Activated CD4-positive, CD25-positive, alpha-beta regulatory T cell treated with anti-CD3 and anti-CD28 coated beads, Interleukin-2, amount 50 U/mL, for 16 hours (primary cell): ENCODE data around the gene ABCC8.
"Not testable (repeated sequence)": the region's sequence is repeated elsewhere in the genome, so short reads cannot be mapped to it uniquely, and the experiment has no call there.

ENCODE experiments used
- DNase-seq: peaks from one replicate; pipeline ENCODE4 v3.0.0-alpha.2; 2020; ENCODE audit warnings: low read depth, low spot score

Gene ABCC8

DNA sequence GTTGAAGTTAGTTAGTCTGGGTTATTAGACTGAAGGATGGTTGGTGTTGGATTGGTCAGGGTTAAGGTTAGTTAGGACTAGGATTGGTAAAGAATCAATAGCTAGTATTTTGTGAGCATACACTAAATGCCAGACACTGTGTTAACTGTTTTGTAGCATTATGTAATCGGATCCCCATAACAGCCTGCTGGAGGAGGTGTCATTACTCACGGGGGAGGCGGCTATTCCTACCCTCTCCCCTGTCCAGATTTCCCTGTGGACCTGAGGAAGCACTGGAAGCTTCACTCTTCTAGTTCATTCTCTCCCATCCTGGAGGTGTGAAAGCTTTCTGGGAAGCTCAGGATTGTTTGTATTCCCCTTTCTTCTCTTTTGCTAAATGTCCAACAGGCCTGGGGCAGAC is 47.7 kb downstream of the ABCC8 start:
- DNase-seq, result no peak

DNA sequence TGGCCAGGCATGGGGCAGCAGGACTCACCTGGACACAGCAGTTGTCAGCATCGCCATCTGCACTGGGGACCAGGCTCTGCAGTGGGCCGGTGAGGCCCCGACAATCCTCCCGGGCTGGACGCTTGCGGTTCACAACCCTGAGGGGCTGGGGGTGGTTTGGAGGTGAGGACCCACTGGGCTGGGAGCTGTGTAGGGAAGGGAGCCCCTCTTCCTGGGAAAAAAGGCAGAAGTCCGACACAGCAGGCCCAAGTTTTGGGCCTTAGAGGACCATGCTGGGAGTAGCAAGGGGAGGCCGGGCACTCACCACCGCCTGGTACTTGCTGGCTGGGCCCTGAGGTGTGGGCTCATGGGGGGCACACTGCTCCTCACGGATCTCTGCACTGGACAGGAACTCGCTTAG is 48.4 kb downstream of the ABCC8 start:
- no peak for DNase-seq

DNA sequence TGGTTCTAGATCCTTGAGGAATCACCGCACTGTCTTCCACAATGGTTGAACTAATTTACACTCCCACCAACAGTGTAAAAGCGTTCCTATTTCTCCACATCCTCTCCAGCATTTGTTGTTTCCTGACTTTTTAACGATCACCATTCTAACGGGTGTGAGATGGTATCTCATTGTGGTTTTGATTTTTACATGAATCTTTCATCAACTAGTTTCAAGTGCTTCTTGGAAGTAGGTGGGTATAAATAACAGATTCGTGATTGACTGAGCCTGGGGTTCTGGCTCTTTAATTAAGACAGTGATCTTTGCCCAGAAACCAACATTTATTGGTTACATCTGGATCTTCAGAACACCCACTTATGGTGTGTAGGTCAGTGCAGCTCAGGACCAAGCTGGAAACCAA is 50.4 kb downstream of the ABCC8 start:
- DNase-seq, result not testable (repeated sequence)

DNA sequence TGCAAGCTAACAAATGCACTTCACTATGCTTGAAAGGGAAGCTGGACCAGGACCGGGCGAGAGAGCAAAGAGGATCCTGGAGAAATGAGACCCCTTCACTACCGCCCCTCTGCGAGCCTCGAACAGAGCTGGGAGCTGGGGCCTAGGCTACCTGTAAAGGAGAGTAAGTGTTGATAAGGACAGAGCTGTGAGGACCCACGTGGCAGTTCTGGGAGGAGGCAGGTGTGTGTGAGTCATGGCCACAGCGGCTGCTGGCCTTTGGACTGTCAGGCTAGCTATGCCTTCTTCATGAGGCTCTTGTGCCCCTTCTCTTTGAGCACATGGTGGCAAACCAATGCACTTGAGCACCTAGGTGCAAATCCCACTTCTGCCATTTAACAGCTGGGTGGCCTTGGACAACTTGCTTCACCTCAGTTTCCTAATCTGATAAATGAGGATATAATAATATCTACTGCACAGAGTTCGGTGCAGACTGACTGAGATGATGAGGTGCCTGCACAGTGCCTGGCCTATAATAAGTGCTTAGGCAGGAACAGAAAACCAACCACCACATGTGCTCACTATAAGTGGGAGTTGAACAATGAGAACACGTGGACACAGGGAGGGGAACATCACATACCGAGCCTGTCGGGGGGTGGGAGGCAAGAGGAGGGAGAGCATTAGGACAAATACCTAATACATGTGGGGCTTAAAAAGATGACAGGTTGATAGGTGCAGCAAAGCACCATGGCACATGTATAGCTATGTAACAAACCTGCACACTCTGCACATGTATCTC is 52.9 kb downstream of the ABCC8 start:
- DNase-seq, result no peak

DNA sequence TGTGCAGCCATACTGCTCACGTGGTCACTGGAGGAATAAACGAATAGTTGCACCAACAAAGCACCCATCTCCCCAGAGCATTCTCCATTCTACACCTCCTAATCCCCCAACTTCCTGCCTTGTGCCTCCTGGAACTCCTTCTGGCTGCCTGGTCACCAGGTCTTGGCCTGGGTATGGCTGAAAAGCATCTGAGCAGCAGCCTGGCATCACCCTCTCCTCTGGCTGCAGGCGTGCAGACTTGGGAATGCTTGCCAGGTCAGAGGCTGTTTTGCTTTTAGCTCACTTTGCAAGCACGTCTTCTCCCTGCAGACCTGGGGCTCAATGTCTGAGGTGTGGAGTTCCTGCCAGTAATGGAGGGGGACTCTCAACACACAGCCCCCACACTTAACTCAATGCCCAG is 54.9 kb downstream of the ABCC8 start:
- DNase-seq, result no peak

DNA sequence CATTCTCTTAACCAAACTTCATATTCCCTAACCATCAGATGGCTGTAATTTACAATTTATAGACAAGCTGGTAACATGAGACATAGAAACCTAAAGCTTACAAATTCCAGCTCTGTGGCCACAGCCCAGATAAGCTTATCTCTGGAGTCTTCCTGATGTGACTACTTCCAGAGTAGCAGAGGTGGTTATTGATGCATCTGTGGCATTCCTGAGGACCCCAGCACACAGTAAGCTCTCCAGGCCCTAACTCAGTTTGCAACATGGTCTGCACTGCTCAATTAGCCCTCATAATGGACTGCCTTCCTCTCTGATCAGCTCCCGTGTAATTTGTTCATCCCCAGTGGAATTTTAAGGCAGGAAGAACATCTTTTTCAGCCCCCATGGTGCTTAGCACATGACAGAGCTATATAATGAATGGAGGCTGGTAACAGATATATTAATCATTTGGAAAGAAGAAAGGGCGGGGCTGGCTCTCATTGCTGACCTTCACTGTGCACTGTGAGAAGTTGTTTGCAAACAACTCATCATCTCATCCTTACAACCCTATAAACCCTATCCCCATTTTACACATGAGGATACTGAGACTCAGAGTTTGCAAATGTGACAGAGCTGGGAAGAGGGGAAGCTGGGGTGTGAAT is 58.1 kb downstream of the ABCC8 start:
- no peak for DNase-seq

DNA sequence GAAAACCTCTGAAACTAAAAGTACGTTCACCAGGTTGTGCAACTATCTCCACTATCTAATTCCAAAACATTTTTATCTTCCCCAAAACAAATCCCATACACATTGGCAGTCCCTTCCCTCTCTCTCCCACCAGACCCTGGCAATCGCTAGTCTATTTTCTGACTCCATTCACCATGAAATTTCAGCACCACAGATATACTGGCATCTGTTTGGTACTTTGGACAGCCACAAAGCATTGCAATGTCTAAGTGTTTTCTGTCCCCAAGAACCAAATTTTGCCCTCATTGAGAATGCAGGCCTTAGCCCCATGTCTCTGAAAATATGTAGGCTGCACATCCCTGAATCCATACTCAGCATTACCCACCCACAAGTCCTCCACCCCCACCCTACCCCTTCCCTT is 60.2 kb downstream of the ABCC8 start:
- DNase-seq, result no peak

DNA sequence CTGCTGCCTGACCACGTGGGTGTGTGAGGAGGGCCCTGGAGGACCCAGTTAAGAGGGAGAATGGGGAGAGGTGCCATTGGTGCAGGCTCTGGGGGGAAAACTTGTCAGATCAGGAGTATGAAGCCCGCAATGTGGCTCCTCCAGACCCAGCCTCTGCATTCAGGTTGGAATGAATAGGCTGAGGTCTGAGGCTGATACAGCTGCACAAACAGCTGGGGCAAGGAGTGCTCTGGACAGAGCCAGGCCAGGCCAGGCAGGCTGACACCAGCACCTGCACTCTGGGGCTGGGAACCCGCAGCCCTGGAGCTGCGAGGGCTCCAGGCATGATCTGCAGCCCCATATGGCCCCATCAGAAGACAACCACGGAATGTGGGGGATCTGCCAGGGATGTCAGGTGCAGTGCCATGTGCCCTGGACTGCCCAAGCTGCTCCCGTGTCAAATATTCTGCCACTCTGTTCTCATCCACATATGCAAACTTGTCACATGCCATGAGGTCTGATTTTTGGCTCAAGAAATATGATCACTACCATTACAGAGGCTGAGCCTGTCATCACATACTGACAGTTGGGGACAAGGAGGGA is 61.0 kb downstream of the ABCC8 start:
- DNase-seq, result no peak

DNA sequence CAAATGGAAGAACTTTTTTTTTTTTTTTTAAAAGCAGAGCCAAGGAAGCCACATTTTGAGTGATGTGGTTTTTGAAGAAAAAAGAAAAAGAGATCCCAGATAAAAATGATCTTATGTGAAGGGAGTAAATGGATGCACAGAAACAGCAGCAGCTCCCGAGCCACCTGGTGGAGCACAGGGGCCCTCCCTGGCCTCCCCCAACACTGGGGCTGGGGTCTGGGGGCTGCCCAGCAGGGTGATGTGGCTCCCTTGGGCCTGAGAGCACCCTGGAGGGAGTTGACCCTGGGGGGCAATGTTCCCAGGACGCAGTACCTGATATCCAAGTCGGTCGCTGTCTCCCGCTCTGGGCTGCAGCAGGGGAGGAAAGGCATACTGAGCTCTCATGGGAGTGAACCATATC is 61.7 kb downstream of the ABCC8 start:
- no peak for DNase-seq

DNA sequence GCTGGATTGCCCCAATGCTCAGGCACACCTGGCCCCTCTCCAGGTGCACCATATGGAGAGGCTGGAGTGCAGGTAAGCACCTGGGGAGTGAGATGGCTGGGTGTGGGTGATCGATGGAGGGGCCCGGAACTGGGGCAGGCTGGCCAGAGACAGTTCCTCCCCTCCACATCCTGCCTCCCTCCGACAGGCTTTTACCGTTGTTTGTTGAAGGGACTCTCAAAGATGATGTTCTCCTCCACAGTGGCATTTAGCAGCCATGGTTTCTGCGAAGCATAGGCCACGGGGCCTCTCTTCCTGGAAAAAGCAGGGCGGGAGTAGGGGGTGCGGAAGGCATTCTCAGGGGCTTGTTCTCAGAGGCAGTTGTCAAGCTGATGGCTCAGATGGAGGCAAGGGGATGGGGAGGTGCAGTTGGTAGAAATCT is 62.3 kb downstream of the ABCC8 start:
- DNase-seq, result no peak

DNA sequence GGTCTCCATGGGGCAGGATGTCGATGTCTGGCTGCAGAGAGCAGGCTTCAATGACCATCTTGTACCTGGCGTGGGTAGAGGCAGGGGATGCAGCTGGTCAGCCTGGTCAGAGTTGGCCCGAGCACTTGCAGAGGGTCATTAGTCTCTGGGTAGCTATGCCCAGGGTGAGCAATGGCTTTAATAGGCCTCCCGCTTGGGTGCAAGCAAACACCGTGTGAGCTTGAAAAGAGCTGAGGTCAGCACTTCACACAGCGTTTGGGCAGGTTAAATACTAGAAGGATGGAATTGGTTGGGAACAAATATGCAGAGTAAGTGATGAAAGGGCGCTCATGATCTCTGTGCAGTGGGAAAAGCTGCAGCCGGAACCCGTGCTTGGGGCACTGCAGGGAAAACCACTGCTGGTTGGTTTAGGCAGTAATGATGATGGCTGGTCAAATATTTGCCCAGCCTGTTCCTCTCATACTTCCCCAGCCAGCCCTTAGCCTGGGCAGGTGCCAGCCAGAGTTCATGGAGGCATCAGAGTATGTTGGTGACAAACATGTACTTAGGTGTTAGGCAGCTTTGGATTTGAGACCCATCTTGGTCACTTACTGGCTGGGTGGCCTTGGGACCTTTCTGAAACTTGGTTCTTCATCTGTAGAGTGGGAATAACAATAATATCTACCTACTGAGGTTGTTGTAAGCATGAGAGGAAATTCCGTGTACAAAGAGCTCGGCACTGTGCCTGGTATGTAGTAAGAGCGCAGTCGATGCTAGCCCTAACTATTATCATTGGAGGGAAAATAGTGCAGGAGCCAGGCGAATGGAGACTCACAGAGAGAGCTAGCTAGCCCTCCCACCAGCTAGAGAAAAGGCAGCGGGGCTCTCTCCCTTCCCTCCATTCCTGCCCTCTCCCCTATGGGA is 63.0 kb downstream of the ABCC8 start:
- DNase-seq, result no peak

DNA sequence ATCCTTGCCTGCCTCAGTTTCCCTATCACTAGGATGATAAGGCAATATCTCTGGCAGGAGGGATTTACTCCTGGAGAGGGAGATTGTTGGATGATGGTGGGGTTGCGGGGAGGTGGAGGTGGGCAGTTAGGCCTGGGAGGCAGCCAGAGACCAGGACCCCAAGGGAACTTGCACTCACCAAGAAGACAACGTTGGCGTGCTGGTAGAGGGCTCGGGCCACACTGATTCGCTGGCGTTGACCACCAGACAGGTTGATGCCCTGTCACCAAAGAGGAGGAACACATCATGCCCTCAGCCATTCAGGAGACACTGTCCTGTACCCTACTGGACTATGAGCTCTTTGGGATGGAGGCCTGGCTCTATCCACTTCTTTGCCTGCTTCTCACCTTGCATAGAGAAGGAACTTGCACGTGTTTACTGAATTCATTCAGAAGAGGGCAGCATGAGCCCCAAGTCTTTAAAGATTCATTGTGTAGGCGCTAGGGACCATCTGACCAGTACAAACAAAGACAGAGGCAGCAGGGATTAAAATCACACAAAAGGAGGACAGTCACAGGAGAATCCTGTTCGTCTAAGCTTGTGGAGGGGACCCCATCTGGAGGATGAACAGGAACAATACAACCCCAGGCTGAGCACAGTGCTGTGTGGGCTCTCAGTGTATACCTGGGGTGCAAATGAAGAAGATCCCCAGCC is 64.0 kb downstream of the ABCC8 start:
- no peak for DNase-seq

DNA sequence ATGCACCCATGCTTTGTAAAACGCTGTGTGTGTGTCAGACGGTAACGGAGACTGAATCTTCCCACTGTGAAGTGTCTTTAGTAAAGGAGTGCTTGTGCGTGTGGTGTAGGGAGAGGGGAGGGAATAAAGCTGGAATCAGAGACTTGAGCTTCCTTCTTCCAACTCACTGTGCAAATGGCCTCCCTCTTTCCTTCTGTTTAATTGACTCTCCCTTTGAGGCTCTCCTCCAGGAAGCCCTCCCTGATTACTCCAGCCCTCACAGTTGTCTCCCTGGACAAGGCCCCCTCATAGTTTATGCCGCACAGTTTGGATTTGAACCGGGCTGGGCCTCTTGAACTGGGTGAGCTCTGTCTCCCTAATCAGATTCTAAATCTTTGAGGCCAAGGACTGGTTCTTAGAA is 65.2 kb downstream of the ABCC8 start:
- no peak for DNase-seq

DNA sequence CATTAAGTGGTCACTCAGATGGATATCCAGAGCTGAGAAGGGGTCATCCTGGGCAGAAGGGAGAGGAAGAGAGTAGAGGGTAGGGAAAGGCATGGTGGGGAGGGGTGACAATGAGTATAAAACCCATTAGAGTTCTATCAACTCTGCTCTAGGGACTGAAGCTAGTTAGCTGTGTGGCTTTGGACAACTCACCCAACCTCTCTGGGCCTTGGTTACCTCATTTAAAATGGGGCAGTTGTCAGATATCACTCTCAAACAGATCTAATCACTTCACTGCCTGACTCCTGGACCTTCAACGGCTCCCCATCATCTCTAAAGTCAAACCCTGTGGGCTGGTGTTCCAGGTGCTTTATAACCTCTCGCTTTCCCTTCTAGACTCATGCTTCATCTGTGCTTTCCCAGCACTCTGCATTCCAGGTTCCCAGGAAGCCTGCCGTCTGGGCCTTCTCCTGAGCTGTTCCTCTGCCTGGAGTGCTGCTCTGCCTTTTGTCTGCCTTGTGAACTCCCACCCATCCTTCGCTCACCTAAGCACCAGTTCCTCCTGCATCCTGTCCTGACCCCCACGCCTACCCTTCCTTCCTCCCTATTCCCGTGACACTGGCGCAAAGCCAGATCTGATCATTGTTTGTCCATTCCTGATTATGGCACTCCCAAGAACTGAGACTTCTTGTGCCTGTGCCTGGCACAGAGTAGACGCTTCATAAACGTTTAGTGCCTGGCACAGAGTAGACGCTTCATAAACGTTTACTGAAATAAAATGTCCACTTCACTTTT is 65.9 kb downstream of the ABCC8 start:
- no peak for DNase-seq

DNA sequence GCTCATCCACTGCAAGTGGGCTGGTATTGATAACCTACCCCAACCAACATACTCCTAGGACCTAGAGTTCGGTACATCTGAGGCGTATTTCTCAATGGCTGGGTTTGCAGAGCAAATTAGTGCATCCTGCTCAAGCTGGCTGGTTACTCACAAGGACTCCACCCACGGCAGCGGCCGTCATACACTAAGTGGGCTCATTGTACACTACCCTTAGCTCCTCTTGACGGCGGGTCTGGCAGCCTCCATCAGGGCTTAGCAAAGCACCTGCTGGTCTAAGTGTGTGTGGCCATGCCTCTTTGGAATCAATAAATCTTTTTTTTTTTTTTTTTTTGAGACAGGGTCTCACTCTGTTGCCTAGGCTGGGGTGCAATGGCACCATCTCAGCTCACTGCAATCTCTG is 68.0 kb downstream of the ABCC8 start:
- no peak for DNase-seq

DNA sequence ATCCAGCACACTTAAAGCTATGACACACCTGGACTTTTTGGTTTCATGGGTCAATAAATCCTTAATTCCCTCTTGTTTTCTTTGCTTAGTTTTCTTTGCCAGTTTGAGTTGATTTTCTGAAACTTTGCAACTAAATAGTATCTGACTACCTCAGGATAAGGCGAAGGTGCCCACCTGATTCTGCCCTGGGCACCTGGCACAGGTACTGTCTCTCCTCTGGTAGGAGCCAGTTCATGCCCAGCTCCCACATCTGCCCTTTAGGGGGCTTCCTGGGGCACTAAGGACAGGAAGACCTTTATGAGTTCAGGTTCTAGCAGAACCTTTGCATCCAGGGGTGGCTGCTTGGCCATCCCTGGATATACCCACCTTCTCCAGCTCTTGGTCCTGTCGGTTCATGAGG is 68.6 kb downstream of the ABCC8 start:
- DNase-seq, result no peak

DNA sequence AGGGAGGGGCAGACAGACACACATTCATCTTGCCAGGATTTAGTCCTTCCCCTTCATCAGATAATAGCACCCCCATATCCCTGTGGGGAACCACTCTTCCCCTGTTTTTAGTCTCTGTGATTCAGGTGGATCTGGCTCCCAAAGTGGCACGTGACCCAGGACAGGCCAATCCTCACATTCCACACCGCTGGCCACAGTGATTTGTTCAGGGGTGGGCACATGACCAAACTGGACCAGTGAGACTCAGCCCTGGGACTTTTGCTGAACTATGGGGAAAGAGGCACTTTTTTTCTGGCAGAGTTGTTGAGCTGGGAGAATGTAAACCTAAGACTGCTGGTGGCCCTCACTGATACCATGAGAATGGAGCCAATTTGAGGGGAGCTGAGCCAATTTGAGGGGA is 69.1 kb downstream of the ABCC8 start:
- no peak for DNase-seq

DNA sequence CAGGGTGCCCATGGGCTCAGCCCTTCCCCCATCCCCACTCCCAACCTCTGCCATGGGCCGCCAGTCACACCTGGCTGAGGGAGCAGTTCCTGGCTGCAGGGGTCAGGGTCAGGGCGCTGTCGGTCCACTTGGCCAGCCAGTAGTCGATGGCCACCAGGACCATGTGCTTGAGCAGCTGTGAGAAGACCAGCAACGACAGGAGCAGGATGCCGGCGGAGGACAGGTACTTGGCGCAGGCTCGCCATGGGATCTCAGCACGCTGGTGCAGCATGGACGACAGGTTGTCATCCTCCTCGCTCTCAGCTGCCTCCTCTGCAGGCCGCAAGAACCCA is 69.9 kb downstream of the ABCC8 start:
- no peak for DNase-seq

DNA sequence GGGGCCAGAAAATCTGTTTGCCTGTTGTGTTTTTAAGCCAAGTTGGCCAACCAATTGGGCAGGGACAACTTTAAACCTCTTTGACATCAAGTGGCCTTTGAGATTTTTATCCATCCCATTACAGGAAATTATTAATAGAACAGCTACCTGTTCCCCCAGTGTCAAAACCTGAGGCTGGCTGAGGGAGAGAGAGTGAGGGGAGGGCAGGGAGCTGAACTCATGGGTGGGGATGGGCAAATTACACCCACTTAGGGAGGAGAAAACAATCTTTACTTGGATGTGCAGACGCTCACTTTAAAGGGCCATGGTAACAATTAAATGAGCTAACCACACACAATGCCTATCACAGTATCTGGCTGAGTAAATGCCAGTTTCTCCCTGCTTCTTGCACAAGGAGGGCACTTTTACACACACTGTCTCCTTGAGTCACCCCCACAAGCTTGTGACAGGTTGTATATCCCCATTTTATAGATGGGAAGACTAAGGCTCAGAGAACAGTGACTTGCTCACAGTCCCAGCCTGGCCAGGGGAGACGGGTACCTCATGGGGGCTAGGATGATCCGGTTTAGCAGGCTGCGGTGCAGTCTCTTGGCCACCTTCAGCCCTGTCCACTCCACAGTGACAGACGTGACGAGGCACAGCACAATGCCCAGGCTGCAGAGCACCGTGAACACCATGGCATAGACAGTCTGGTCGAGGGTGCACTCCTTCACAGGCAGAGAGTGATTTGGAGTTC is 70.4 kb downstream of the ABCC8 start:
- no peak for DNase-seq
